HG03571 (cell line): ENCODE measurements around the gene ZBTB47.

Experiments
- ATAC-seq: cut with Tn5 transposase; IDR thresholded peaks from one replicate; pipeline ENCODE4 v1.9.1; 2021; ENCODE audit not compliant: unreplicated experiment

The ZBTB47 gene

DNA sequence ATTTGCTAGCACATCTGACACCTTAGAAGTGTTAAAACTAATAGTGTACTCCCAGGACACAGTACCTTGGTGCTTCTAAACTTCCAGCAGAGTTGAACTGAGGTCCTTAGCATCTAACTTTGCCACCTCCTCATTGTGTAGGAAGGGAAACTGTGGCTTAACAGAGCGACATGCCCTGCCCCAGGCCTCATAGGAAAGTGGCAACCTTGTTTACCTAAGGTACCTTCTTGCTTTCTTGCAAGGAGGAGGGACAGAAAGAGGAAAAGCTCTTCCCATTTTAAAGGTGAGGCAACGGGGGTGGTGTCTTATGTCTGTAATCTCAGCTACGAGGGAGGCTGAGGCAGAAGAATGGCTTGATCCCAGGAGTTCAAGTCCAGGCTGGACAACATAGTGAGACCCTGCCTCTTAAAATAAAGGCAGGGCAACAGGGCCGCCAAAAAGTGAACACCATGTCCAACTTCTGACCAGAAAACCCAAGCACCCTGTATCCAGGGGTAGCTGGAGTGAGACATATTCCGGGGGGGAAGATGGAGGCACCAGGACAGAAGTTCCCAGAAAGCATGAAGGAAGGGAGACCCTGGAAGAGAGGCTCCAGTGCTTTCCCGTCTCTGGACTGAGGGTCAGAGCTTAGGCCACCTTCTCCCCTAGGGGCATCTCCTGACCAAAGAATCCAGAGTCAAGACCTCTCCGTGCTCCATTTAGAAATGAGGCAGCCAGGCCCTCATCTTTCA, 31.3 kb downstream of the ZBTB47 start:
- no peak for ATAC-seq

GRCh38 chr3:42685363-42685881, 31.9 kb downstream of the ZBTB47 start, which contains the start of gene KLHL40:
KLHL40 (plus strand) TSS chr3:42685537; CDS start chr3:42685619, 82 bp downstream.
- ATAC-seq, result no peak

DNA sequence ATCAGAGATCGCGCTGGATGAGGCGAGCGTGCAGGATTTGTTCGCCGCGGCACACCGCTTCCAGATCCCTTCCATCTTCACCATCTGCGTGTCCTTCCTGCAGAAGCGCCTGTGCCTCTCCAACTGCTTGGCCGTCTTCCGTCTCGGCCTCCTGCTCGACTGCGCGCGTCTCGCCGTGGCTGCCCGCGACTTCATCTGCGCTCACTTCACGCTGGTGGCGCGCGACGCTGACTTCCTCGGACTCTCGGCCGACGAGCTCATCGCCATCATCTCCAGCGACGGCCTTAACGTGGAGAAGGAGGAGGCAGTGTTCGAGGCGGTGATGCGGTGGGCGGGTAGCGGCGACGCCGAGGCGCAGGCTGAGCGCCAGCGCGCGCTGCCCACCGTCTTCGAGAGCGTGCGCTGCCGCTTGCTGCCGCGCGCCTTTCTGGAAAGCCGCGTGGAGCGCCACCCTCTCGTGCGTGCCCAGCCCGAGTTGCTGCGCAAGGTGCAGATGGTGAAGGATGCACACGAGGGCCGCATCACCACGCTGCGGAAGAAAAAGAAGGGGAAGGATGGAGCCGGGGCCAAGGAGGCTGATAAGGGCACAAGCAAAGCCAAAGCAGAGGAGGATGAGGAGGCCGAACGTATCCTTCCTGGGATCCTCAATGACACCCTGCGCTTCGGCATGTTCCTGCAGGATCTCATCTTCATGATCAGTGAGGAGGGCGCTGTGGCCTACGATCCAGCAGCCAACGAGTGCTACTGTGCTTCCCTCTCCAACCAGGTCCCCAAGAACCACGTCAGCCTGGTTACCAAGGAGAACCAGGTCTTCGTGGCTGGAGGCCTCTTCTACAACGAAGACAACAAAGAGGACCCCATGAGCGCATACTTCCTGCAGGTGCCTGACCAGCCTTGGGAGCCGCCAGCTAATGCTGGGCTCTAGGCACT, 32.7 kb downstream of the ZBTB47 start:
- ATAC-seq, result no peak

GRCh38 chr3:42686832-42687650, 33.5 kb downstream of the ZBTB47 start:
- no peak for ATAC-seq

DNA sequence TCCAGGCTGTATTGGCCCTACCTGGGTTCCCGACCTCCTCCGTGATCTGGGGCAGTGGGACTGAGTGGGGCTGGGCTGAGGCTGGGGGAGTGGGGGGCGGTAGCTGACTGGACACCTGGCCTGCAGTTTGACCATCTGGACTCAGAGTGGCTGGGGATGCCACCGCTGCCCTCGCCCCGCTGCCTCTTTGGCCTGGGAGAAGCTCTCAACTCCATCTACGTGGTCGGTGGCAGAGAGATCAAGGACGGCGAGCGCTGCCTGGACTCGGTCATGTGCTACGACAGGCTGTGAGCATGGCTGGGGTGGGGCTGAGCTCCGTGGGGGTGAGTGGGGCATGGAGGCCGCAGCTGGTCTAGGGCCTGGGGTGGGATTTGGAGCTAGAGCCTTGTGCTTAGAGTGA, 34.5 kb downstream of the ZBTB47 start:
- no peak for ATAC-seq

GRCh38 chr3:42688487-42689420, 35.3 kb downstream of the ZBTB47 start:
- no peak for ATAC-seq

DNA sequence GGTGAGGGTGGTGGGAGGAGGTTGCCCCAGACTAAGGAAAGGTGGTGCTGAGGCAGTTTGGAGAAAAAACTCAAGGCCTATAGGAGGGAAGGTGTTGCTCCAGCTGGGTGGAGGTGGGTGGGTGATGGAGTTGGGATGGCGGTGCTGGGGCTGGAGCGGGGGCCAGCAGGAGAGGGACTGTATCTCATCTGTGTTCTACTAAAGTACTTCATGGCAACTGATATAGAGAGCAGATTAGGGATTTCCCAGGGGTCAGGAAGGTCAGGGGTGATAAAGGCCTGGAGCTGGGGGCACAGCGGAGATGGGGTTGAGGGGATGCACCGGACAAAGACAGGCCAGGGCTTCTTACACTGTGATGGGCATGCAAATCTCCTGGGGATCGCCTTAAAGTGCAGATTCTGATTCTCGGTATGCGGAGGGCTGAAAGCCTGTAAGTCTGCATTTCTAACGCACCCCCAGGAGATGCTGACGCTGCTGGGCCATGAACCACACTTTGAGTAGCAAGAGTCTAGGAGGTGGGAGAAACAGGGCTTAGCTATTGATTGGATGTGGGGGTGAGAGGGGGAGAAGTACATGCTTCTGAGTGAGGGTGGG, 36.0 kb downstream of the ZBTB47 start:
- no peak for ATAC-seq

DNA sequence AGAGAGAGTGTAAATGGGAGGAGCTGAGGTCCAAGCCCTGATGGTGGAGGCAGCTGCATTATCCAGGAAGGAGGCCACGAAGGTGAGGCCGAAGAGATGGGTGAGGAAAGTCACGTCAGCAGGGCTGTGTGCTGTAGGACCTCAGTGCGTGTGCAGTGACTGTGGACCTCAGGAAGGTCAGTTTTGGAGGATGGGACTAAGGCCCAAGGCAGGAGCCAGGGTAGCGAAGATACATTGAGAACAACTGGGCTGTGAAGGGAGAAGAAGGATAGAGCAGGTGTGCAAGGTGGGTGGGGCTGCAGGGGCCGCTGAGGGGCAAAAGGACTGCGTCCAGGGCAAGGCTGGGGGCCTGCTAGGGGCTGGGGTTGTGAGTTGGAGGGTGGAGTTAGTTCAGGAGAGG, 36.7 kb downstream of the ZBTB47 start:
- no peak for ATAC-seq

- ATAC-seq, result no peak
These were observed 37.5 kb downstream of the ZBTB47 start for GRCh38 chr3:42690766-42691680.

DNA sequence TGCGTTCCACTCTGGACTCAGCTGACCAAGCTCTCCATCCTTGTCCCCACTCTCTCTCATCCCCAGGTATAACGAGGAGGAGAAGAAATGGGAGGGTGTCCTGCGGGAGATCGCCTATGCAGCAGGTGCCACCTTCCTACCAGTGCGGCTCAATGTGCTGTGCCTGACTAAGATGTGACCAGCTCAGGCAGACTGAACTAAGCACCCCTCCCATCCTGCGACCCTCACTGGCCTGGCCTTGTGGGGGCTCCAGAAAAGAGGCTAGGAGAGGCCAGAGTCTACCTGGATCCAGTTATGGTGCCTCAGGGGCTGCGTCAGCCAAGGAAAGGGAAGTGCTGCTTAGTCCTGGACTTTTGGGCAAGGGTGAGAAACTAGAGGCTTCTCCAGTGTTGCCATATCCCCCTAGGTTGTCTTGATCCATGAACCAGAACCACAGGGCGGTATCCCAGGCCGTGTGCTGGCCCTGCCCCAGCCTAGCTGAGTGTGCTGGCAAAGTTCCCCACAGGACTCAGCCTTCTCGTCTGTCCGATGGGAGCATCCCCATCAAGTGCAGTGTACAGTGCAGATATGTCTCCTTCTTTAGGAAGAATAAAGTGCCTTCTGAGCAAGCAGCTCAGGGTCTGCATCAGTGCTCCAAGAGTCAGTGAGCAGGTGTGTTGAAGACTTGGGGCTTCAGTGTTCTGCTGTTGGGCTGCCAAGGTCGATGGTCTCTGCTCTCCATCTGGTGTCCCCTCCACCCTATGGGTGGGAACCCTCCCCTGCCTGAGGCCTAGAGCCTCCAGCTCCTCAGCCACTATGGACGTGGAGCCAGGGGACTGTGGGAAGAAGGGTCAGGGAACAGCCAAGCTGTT, 38.5 kb downstream of the ZBTB47 start:
- no peak for ATAC-seq

DNA sequence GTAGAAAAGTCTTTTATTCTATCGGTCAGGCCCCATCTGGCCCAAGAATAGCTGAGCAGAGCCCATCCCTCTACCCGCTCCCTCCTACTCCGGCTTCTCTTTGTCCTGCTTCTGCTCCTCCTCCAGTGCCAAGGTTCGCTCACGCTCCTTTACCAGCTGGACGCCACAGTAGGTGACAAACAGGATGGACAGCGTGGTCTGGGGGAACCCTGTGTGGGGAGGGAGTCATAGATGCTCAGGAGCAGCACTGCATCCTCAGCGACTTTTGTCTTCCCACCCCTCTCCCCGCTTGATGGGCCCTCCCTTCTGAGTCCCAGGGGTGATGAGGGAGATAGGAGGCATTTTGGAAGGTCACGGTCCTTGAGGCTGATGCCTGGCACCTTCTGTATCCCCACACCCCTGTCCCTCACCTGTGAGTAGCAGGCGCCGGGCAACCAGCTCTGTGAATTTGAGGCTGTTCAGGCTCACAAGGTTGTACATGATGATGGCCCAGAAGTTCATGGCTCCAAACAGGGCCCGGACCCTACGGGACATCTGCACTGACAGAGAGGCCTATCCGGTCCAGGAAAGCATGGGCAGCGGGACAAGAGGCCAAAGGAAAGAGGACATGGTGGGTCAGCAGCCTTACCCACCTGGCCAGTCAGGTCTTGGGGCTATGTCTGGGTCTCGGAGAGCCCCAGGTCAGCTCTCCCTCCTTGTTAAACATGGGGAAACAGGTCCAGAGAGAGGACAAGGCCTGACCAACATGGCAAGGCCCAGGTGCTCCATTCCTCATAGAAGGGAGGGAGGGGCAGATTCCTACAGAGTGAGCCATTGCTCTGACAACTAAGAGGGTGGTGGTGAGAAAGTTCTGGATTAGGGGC, 39.4 kb downstream of the ZBTB47 start:
- no peak for ATAC-seq

- no peak for ATAC-seq
These were observed 40.0 kb downstream of the ZBTB47 start for GRCh38 chr3:42693530-42693930.

DNA sequence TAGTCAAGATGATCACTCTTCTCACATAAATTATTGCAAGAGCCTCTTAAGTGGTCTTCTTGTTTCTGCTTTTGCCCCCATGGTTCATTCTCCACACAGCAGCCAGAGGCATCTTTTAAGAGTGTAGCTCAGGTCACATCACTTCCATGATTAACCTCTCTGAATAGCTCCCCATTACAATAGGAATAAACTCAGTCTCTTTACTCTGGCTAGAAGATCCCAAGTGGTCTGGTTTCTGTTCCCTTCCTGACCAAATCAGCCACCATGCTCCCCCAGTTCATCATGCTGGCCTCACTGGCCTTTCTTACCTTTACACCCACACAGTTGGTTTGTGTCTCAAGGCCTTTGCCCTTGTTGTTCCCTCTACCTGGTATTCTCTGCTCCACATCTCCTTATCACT, 40.9 kb downstream of the ZBTB47 start:
- ATAC-seq, result no peak

DNA sequence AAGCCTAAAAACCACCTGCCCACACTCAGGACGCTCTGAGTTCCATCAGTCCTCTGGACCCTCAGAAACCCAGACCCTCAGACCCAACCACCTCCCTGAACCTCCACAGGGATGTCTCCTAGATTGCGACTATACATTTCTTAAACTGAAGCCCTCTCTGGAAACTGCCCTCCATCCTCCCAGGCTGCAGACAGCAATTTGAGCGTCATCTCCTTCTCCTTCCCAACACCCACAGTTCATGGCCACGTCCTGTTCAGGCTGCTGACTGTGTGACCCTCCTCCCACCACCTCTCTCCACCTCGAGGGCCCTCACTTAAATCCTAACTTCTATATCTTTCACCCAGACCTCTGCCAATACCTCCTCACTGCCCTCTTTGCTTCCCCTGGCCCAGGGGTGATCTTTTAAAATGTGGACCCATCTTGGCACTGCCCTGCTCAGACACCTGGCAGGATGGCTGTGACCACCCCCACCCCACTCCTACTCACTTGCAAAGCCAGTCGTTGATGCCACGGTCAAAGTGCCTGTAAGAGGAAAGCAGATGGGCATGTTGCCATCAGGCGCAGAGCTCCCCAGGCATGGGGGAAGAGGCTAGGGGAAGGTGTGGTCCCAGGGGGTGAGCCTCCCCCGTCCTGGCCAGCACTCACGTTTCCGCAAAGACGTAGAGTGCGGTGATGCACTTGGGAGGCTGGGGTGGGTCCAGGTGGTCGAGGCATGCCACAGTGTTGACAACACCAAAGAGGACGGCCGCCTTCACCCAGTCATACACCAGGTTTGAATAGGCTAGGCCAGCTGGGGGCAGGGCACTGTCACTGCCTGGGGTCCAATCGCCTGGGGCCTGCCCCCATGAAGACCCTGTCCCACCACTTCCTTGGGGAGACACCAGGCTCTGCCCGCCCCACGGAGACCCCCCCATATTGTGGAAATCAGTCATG, 43.1 kb downstream of the ZBTB47 start:
- ATAC-seq, result no peak

- ATAC-seq, result no peak
These were observed 44.0 kb downstream of the ZBTB47 start for GRCh38 chr3:42697289-42698051.
